ENCODE measurements around the gene FCGR3A. TPM values are rescaled to one million over a fixed set of nuclear protein-coding genes. Genes with fewer than 3 reads are reported as not detected.

The FCGR3A gene
- total RNA-seq, 1 donor from 2014 or later = not detected

- peak; percentile 48 for DNase-seq
These were observed 50.2 kb downstream of the FCGR3A start for GRCh38 chr1:161499099-161500039.

- no peak for DNase-seq
These were observed 51.0 kb downstream of the FCGR3A start for GRCh38 chr1:161498646-161499045.

- DNase-seq = no peak
These were observed 51.7 kb downstream of the FCGR3A start for GRCh38 chr1:161497961-161498360.

GRCh38 chr1:161495490-161495889 lies 54.1 kb downstream of the FCGR3A start:
- DNase-seq = no peak

GRCh38 chr1:161494091-161494735 lies 55.4 kb downstream of the FCGR3A start:
- DNase-seq = no peak

GRCh38 chr1:161492827-161493226 lies 56.8 kb downstream of the FCGR3A start:
- DNase-seq = no peak

Other genes starting within 250 kb of the FCGR3A start
- gene MPZ, start 239.8 kb downstream of the FCGR3A start, total RNA-seq = 0.68 and 1.0 TPM in 2 replicates
- gene SDHC, start 235.4 kb downstream of the FCGR3A start, total RNA-seq = 20.1 and 34.2 TPM in 2 replicates
- not detected in 2 replicates for gene CFAP126, start 181.9 kb downstream of the FCGR3A start, total RNA-seq
- 0.37 and 0.85 TPM in 2 replicates for gene FCGR2A, start 44.4 kb downstream of the FCGR3A start, total RNA-seq
- 0.17 and 0.42 TPM in 2 replicates for gene HSPA6, start 25.3 kb downstream of the FCGR3A start, total RNA-seq
- not detected in 2 replicates for gene FCGR3B, start 81.4 kb upstream of the FCGR3A start, total RNA-seq
- not detected in 2 replicates for gene FCGR2B, start 113.3 kb upstream of the FCGR3A start, total RNA-seq
- 0.17 TPM in 1 of 2 replicates, not detected in the other for gene FCRLA, start 157.4 kb upstream of the FCGR3A start, total RNA-seq
- gene FCRLB, start 171.7 kb upstream of the FCGR3A start, total RNA-seq = 0.51 and 0.56 TPM in 2 replicates
- 25.4 and 41.0 TPM in 2 replicates for gene DUSP12, start 200.0 kb upstream of the FCGR3A start, total RNA-seq
- 65.0 and 73.6 TPM in 2 replicates for gene ATF6, start 216.5 kb upstream of the FCGR3A start, total RNA-seq